IMR-90 (cell line): Measurements from ENCODE around the gene EPHB1. TPM values are rescaled to one million over a fixed set of nuclear protein-coding genes. Genes with fewer than 3 reads are reported as not detected.

Experiments used
- ATAC-seq: fragments of 200-7000 bp; cut with Tn5 transposase; 2 replicates; pipeline ENCODE4 v1.9.1; 2020; ENCODE audit warnings: low read depth, mild to moderate bottlenecking, moderate library complexity
- BruUV-seq: library from RNA; stranded (reverse); fragments of 400-500 nt; replicated peaks from 2 replicates; lab custom pipeline; 2021; lab: Mats Ljungman, UMichigan
- CTCF ChIA-PET: fragments of 300-600 bp; formaldehyde crosslinking; extraction: SDS; loops from one replicate; lab custom pipeline; 2021; ENCODE audit warnings: antibody characterized with exemption; lab: Yijun Ruan, JAX
- POLR2A ChIA-PET: fragments of 300-600 bp; sonication (Branson Sonifier 250); formaldehyde crosslinking; loops from one replicate; lab custom pipeline; 2022; ENCODE audit warnings: antibody characterized with exemption; ENCODE audit not compliant: unreplicated experiment; lab: Charles Lee
- DNase-seq: peaks from one replicate; pipeline ENCODE4 v3.0.0; 2013
- H2AFZ ChIP-seq: replicated peaks from 2 replicates; pipeline ENCODE3; 2013; ENCODE audit warnings: low read length, mild to moderate bottlenecking; ENCODE audit not compliant: poor library complexity
- H2AK5ac ChIP-seq: 2 replicates; pipeline ENCODE4 v1.6.1; 2013; ENCODE audit warnings: low read depth, low read length, inconsistent platforms
- H2AK9ac ChIP-seq: replicated peaks from 2 replicates; pipeline ENCODE3; 2013; ENCODE audit warnings: mild to moderate bottlenecking, low read depth, low read length, moderate library complexity; ENCODE audit not compliant: poor library complexity
- H2BK120ac ChIP-seq: 2 replicates; pipeline ENCODE4 v1.6.1; 2013; ENCODE audit warnings: low read depth, low read length, inconsistent platforms
- H2BK15ac ChIP-seq: 3 replicates; pipeline ENCODE4 v1.6.1; 2013; ENCODE audit warnings: low read depth, low read length, inconsistent platforms
- H2BK20ac ChIP-seq: 2 replicates; pipeline ENCODE4 v1.6.1; 2013; ENCODE audit warnings: low read depth, mild to moderate bottlenecking, inconsistent platforms, low read length, moderate library complexity
- H2BK5ac ChIP-seq: 2 replicates; pipeline ENCODE4 v1.6.1; 2013; ENCODE audit warnings: mild to moderate bottlenecking, low read depth, low read length, inconsistent platforms; ENCODE audit not compliant: poor library complexity, severe bottlenecking
- H3K14ac ChIP-seq: replicated peaks from 2 replicates; pipeline ENCODE4 v1.6.1; 2013; ENCODE audit warnings: low read depth, low read length, inconsistent platforms
- H3K18ac ChIP-seq: 2 replicates; pipeline ENCODE4 v1.6.1; 2013; ENCODE audit warnings: low read depth, low read length, control low read depth
- H3K23ac ChIP-seq: 2 replicates; pipeline ENCODE4 v1.6.1; 2013; ENCODE audit warnings: low read depth, low read length, inconsistent platforms
- H3K27ac ChIP-seq: 2 replicates; pipeline ENCODE4 v1.5.1; 2013; ENCODE audit warnings: mild to moderate bottlenecking, control low read depth, low read length; ENCODE audit not compliant: insufficient read depth
- H3K27me3 ChIP-seq: 2 replicates; pipeline ENCODE4 v1.6.1; 2013; ENCODE audit warnings: low read length; ENCODE audit not compliant: control insufficient read depth, insufficient read depth
- H3K36me3 ChIP-seq: 2 replicates; pipeline ENCODE4 v1.6.1; 2013; ENCODE audit warnings: low read length, mixed read lengths; ENCODE audit not compliant: control insufficient read depth, insufficient read depth
- H3K4ac ChIP-seq: 2 replicates; pipeline ENCODE4 v1.6.1; 2013; ENCODE audit warnings: low read depth, low read length, inconsistent platforms
- H3K4me1 ChIP-seq: 2 replicates; pipeline ENCODE4 v1.6.1; 2013; ENCODE audit warnings: low read length, mixed read lengths; ENCODE audit not compliant: control insufficient read depth, insufficient read depth
- H3K4me2 ChIP-seq: 2 replicates; pipeline ENCODE4 v1.6.1; 2013; ENCODE audit warnings: low read depth, mild to moderate bottlenecking, control low read depth, low read length, moderate library complexity
- H3K4me3 ChIP-seq: 2 replicates; pipeline ENCODE4 v1.5.1; 2013; ENCODE audit warnings: low read depth, mild to moderate bottlenecking, control low read depth, low read length, moderate library complexity; ENCODE audit not compliant: insufficient read depth
- H3K56ac ChIP-seq: 2 replicates; pipeline ENCODE4 v1.6.1; 2013; ENCODE audit warnings: low read length, inconsistent platforms; ENCODE audit not compliant: insufficient read depth; ENCODE audit errors: extremely low read depth
- H3K79me1 ChIP-seq, 2 experiments: 2 replicates each; pipeline ENCODE4 v1.6.1; 2013; ENCODE audit warnings: low read length in 2 of 2, inconsistent platforms in 1 of 2, low read depth in 1 of 2
- H3K9ac ChIP-seq: 2 replicates; pipeline ENCODE4 v1.6.1; 2013; ENCODE audit warnings: low read depth, low read length, control low read depth
- H3K9me1 ChIP-seq: 2 replicates; pipeline ENCODE4 v1.6.1; 2013; ENCODE audit warnings: low read length, inconsistent platforms; ENCODE audit not compliant: insufficient read depth
- H3K9me3 ChIP-seq: 2 replicates; pipeline ENCODE4 v1.6.1; 2013; ENCODE audit warnings: low read length; ENCODE audit not compliant: control insufficient read depth, insufficient read depth
- H4K20me1 ChIP-seq: 2 replicates; pipeline ENCODE4 v1.6.1; 2013; ENCODE audit warnings: low read length, inconsistent platforms; ENCODE audit not compliant: insufficient read depth
- H4K5ac ChIP-seq: 2 replicates; pipeline ENCODE4 v1.6.1; 2013; ENCODE audit warnings: mild to moderate bottlenecking, low read depth, low read length, control low read depth
- H4K8ac ChIP-seq, 2 experiments: 2 replicates each; pipeline ENCODE4 v1.6.1; 2013; ENCODE audit warnings: low read depth in 2 of 2, low read length in 2 of 2, control low read depth in 1 of 2, inconsistent platforms in 1 of 2
- H4K91ac ChIP-seq: 2 replicates; pipeline ENCODE4 v1.6.1; 2013; ENCODE audit warnings: low read depth, low read length, inconsistent platforms; ENCODE audit not compliant: insufficient read depth
- BHLHE40 ChIP-seq: fragments of 150-350 bp; IDR thresholded peaks from 2 replicates; pipeline ENCODE4 v1.6.1; 2016; ENCODE audit warnings: mild to moderate bottlenecking, low read depth, low read length
- CEBPB ChIP-seq: IDR thresholded peaks from 2 replicates; pipeline ENCODE4 v1.6.1; 2012; ENCODE audit warnings: low read depth, low read length, improper control_type of control experiment
- CHD1 ChIP-seq: IDR thresholded peaks from 2 replicates; pipeline ENCODE4 v1.6.1; 2012; ENCODE audit warnings: low read depth, low read length, improper control_type of control experiment
- CTCF ChIP-seq: conservative IDR thresholded peaks from 2 replicates; pipeline ENCODE4 v1.5.1; 2012; ENCODE audit warnings: mild to moderate bottlenecking, low read depth, low read length, improper control_type of control experiment
- MAFK ChIP-seq: IDR thresholded peaks from 2 replicates; pipeline ENCODE4 v1.6.1; 2012; ENCODE audit warnings: low read depth, low read length, improper control_type of control experiment
- MAZ ChIP-seq: IDR thresholded peaks from 2 replicates; pipeline ENCODE4 v1.6.1; 2012; ENCODE audit warnings: low read depth, mild to moderate bottlenecking, low read length, improper control_type of control experiment, moderate library complexity, borderline replicate concordance
- MXI1 ChIP-seq: IDR thresholded peaks from 2 replicates; pipeline ENCODE4 v1.6.1; 2012; ENCODE audit warnings: low read depth, mild to moderate bottlenecking, low read length, moderate library complexity, borderline replicate concordance
- NFE2L2 ChIP-seq: fragments of 150-350 bp; IDR thresholded peaks from 2 replicates; pipeline ENCODE4 v1.6.1; 2016; ENCODE audit warnings: low read depth, mild to moderate bottlenecking, low read length
- RAD21 ChIP-seq: IDR thresholded peaks from 2 replicates; pipeline ENCODE4 v1.6.1; 2012; ENCODE audit warnings: low read length, improper control_type of control experiment
- RCOR1 ChIP-seq: IDR thresholded peaks from 2 replicates; pipeline ENCODE4 v1.6.1; 2012; ENCODE audit warnings: mild to moderate bottlenecking, low read length, improper control_type of control experiment; ENCODE audit not compliant: insufficient replicate concordance
- SMC3 ChIP-seq: fragments of 150-350 bp; IDR thresholded peaks from 2 replicates; pipeline ENCODE4 v1.6.1; 2016; ENCODE audit warnings: low read depth, mild to moderate bottlenecking, antibody characterized with exemption, low read length, moderate library complexity
- USF2 ChIP-seq: fragments of 150-350 bp; IDR thresholded peaks from 2 replicates; pipeline ENCODE4 v1.6.1; 2017; ENCODE audit warnings: mild to moderate bottlenecking, antibody characterized with exemption, low read length, low read depth
- WGBS, 2 experiments: methylation state at CpG; one replicate each; pipeline versions ENCODE4 v1.1.5 to v1.1.7; 2013; ENCODE audit warnings: missing lambda C conversion rate in 2 of 2; ENCODE audit not compliant: insufficient read length in 1 of 2; ENCODE audit errors: extremely low coverage in 2 of 2; 5-methylcytosine and 5-hydroxymethylcytosine counted together
- dilution Hi-C: fragments of 300-500 bp; cut with HindIII; formaldehyde crosslinking; loops from one replicate; pipeline ENCODE4 v1.14.3; 2018; ENCODE audit warnings: low sequenced_read_pairs; ENCODE audit not compliant: unreplicated experiment
- in situ Hi-C: fragments of 300-500 bp; cut with MboI; formaldehyde crosslinking; loops from 3 replicates; pipeline ENCODE4 v1.14.3; 2019; ENCODE audit warnings: low sequenced_read_pairs, inconsistent platforms, mixed read lengths
- intact Hi-C: fragments of 100-400 bp; cut with micrococcal nuclease; formaldehyde crosslinking; loops from 2 replicates; pipeline ENCODE4 v1.10.0; 2022
- polyA plus RNA-seq, 3 experiments: library from polyadenylated mRNA; depleted of rRNA; stranded (reverse); fragments of >200 nt; gene quantifications; 2 replicates each; pipeline ENCODE4 v1.2.3, GENCODE V29; 2012; ENCODE audit warnings: low replicate concordance in 1 of 3
- total RNA-seq: library from RNA; depleted of rRNA; stranded (reverse); fragments of >200 nt; gene quantifications from 2 replicates; pipeline ENCODE4 v1.2.3, GENCODE V29; 2012

Gene EPHB1
- total and polyA plus RNA-seq, 2 of the 4 experiments (the other 2 are of a cell fraction) = 0.17 to 0.36 TPM

GRCh38 chr3:135168822-135169221 lies 373.8 kb downstream of the EPHB1 start:
- H3K23ac ChIP-seq = no peak overlapping the region
- no peaks in the 10 kb centered on the region for H3K9me1 ChIP-seq
- H3K27ac ChIP-seq = no peak overlapping the region
- H4K8ac ChIP-seq = no peak overlapping the region
- H3K36me3 ChIP-seq = no peaks in the 10 kb centered on the region
- no peak overlapping the region for H2AK5ac ChIP-seq
- CTCF ChIA-PET = no interaction called here
- no peak overlapping the region for H3K18ac ChIP-seq
- dilution Hi-C loops = no loop called here
- no peak overlapping the region for H2BK120ac ChIP-seq
- no peak overlapping the region for H3K56ac ChIP-seq
- no peak overlapping the region for H3K4me3 ChIP-seq
- no peak overlapping the region for H3K9ac ChIP-seq
- H2BK20ac ChIP-seq = no peak overlapping the region
- no TSS peak for BruUV-seq
- no peak overlapping the region for H2BK5ac ChIP-seq
- H3K4me1 ChIP-seq = no peaks in the 10 kb centered on the region
- no CpG with 5 or more reads among the region's 4 CpGs for WGBS, 2 experiments
- no peak overlapping the region for H3K4me2 ChIP-seq
- intact Hi-C loops = no loop called here
- TF ChIP-seq RCOR1 (no peak), CTCF (no peak), MAFK (no peak), MAZ (no peak), USF2 (no peak), CHD1 (no peak), SMC3 (no peak), NFE2L2 (no peak), RAD21 (no peak), BHLHE40 (no peak), MXI1 (no peak), CEBPB (no peak)
- H3K79me1 ChIP-seq = no peaks in the 10 kb centered on the region
- DNase-seq (no peak), ATAC-seq (no peak)
- no peak overlapping the region for H2AFZ ChIP-seq
- no peak overlapping the region for H3K14ac ChIP-seq
- H3K27me3 ChIP-seq = no peaks in the 10 kb centered on the region
- in situ Hi-C loops = no loop called here
- no peaks in the 10 kb centered on the region for H4K20me1 ChIP-seq
- no peak overlapping the region for H2AK9ac ChIP-seq
- H4K5ac ChIP-seq = no peak overlapping the region
- H4K91ac ChIP-seq = no peak overlapping the region
- H2BK15ac ChIP-seq = no peak overlapping the region
- no peak overlapping the region for H3K4ac ChIP-seq
- POLR2A ChIA-PET = no interaction called here
- no peaks in the 10 kb centered on the region; the same call in 1 of the 2 replicates for H3K9me3 ChIP-seq
